Measurements from ENCODE around the gene RBKS.
"Not testable (repeated sequence)": the region's sequence is repeated elsewhere in the genome, so short reads cannot be mapped to it uniquely, and the experiment has no call there.

Gene RBKS

DNA sequence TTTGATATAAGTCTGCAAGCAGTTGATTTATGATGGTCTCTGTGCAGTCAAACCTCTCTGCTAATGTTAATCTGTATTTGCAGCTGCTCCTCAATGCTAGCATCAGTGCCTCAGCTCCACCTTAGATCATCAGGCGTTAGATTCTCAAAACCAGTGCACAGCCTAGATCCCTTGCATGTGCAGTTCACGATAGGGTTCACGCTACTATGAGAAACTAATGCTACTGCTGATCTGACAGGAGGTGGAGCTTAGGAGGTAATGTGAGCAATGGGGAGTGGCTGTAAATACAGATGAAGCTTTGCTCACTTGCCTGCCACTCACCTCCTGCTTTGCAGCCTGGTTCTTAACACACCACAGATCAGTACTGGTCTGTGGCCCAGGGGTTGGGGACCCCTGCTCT is 18.4 kb downstream of the RBKS start:
- no peak for DNase-seq (ENCODE audit: low read depth)

DNA sequence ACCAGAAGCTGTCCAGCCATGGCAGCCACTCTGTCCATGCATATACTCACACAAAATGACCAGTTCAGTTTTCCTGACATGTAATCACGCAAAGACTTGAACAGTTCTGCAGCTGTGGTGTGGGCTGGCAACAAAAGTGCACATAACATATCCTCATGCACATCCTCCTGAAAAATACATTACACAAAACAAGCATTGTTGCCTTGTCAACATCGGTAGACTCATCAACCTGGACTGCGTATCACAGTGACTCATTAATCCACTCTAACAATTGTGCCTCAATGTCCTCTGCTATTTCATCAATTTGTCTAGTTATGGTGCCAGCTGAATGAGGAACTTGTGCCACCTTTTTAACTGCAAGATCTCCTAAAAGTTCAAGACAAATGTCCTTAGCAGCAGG is 19.5 kb downstream of the RBKS start:
- DNase-seq (ENCODE audit: low read depth), result no peak

DNA sequence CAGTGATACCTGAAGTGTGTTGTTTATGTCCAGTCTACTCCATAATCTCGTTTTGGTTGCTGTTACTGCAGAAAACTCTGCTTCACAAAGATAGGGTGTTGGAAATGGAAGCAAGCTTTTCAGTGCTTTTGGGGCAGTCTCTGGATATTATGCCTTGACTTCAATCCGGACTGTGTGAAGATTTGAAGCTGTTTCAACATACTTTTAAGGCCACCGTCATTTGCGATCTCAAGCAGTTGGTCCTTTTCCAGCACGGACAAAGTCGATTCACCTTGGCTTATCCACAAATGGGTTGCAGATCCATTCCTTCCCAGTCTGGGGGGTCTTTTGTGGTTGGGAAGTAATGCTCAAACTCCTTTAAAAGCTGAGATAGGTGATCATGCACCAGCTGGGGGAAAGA is 20.4 kb downstream of the RBKS start:
- DNase-seq (ENCODE audit: low read depth), result no peak

DNA sequence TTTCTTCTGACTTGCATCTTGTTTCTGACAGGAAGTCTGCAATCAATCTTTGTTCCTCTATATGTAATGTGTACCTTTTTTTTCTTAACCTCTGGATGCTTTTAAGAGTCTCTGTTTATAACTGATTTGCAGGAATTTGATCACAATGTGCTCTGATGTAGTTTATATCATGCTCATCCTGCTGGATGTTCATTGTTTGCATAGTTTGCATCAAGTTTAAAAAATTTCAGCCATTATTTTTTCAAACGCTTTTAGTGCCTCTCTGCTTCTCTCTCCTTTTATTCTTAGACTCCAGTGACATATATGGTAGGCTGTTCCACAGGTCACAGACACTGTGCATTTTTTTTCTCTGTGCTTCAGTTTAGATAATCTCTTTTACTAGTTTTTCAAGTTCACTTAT is 23.9 kb downstream of the RBKS start:
- DNase-seq (ENCODE audit: low read depth), result no peak

DNA sequence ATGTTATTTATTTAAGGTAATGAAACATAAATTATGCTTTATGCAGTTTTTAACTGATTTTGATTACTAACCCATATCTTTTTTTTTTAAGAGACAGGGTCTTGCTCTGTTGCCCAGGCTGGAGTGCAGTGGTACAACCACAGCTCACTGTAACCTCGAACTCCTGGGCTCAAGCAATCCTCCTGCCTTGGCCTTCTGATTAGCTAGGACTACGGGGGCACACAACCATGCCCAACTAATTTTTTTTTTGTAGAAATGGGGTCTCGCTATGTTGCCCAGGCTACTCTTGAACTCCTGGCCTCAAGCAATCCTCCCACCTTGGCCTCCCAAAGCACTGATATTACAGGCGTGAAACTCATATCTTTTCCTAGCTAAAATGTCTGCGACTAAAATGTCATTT is 26.2 kb downstream of the RBKS start:
- not testable (repeated sequence) for DNase-seq (ENCODE audit: low read depth)

DNA sequence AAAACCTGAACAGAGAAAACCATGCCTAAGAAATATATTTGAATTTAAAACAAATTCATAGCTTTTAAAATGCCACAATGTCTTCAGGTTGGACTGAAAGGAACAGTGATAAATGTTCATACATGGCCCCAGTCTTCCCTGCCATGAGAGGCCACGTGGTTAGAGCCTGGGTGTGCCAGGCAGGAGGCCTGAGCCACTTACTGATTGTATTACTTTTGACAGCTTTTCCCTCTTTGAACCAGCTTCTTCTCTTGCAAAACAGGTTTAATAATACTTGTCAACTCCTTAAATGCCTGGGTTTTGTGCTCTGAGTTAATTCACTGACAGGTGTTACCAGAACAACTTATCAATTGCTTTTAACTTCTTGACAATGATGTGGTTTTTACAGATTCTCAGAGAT is 27.0 kb downstream of the RBKS start:
- no peak for DNase-seq (ENCODE audit: low read depth)

DNA sequence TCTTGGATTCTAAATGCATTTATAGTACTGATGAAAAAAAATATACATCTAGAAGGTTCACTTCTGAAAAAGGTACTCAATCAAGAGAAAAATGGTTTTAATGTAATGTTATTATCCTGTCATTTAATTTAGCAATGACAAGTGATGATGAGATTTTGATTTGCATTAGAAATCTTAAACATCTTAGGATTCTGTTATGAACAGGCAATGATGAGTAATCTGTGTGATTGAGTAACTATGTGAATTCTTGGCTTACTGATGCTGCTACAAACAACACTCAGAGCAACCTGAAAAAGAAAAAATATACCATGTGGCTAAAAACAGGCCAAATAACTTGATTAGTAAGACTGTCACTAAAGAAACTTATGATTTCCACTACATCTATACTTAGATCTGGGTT is 30.1 kb downstream of the RBKS start:
- DNase-seq (ENCODE audit: low read depth), result no peak

DNA sequence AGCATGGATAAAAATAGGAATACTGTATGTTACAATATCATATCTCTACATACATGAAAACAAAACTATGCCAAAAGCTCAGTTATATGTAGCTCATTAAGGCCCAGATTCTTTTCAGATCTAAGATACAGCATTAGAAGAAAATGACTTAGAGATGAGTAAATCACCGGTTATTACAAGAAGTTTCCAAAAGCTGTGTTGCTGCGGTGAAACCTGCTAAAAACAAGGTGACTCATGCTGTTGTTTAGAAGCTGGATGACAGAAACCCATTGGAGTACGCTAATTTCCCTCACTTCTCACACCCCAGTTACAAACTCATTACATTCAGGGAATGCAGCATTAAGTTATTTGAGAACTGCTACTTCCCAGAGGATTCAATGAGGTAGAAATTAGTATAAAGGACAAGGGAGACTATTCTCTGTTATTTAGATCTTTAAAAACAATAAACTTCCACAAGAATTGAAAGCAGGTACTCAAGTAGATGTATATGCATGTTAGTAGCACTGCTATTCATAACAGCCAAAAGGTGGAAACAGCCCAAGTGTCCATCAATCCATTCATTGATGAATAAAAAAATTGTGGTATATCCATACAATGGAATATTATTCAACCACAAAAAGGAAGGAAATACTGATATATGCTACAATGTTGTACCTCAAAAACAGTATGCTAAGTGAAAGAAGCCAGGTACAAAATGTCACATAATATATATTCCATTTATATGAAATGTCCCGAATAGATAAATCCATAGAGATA is 32.6 kb downstream of the RBKS start:
- no peak for DNase-seq (ENCODE audit: low read depth)

DNA sequence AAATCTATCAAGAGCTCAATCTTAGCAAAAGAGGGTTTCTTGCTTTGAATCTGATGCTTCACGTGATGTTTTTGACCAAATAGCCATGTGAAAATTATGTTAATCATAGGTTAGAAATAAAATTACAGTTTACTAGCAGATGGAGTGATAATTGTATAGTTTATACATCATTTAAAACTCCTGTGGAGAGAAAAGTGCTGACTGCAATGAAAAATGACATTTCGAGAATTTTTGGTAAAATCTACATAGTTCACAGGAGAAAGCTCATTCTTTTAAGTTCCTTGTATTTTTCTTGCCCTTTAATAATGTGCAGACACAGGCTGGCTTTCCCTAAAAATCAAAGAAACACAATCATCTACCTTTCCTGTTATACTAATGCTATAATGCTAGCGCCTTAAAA is 33.2 kb downstream of the RBKS start:
- DNase-seq (ENCODE audit: low read depth), result no peak

DNA sequence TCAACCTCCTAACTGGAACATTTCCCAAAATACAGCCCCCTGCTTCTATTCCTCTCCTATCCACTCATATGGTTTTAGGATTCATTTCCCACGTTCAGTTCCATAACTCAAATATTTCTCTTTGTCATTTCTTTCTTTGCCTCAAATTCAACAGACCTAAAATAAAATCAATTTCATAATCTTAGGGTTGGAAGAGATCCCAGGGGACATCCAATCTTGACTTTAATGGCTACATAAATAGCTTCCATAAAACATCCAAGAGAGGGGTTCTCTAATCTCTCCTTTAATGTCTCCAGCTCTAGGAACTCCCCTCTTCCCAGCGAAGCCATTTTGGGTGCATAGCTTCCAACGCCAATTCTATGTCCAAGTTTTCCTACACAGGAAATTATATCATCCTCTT is 33.8 kb downstream of the RBKS start:
- DNase-seq (ENCODE audit: low read depth), result no peak

DNA sequence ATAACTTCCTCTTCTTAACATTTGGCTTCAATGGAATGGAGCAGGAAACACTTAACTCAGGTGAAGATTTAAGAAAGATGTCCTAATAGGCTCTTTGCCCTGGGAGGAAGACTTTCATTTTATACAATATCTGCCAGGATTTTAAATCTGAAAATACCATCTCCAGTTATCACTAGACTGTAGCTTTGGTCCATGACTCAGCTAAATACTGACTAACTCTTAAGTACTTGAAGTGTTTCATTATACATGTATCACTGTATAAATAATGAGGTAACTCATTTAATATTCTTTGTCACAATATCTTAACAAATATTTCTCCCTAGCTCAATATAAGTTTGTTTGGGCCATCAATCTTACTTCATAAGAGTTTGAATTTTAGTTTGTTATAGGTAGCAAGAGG is 34.7 kb downstream of the RBKS start:
- DNase-seq (ENCODE audit: low read depth), result no peak

DNA sequence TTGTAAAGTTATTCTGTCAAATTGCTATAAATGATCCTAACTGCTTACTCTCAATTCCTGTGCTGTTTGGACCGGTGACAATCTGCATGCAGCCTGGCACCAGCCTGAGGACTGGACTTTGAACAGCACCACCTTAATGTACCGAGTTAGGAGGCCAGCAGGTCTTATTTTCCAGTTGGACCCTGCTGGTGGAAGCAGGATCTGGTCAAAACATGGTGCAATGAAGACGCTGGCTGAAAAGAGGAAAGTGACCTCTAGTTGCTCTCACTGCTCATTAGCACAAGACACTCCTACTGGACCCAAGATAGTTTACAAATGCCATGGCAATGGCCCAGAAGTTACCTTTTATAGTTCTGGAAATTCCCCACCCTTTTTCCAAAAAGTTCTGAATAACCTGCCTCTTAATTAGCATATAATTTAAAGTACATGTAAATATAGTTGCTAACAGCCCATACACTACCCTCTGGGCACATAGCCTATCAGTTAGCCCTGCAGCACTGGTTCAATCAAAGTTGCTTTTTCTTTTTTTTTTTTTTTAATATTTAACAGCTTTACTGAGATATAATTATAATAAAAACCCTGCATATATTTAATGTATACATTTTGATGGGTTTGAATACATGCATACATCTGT is 35.8 kb downstream of the RBKS start:
- DNase-seq (ENCODE audit: low read depth), result no peak

DNA sequence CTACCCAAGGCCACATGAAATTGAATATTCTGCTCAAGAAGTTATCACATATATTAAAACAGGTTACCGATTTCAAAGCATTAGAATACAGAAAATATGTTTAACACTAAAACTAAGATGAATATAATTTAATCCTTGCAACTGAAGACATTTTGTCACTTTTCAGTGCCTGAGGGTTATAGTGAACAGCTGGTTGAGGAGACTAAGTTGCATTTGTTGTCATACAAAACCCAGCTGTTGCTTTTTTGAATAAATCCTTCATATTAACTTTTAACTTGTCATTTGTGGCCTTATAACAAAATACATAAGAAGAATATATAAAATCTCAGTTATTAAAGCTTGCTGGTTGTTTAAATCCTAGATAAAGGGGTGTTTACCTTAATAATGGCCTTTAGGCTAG is 37.5 kb downstream of the RBKS start:
- no peak for DNase-seq (ENCODE audit: low read depth)

DNA sequence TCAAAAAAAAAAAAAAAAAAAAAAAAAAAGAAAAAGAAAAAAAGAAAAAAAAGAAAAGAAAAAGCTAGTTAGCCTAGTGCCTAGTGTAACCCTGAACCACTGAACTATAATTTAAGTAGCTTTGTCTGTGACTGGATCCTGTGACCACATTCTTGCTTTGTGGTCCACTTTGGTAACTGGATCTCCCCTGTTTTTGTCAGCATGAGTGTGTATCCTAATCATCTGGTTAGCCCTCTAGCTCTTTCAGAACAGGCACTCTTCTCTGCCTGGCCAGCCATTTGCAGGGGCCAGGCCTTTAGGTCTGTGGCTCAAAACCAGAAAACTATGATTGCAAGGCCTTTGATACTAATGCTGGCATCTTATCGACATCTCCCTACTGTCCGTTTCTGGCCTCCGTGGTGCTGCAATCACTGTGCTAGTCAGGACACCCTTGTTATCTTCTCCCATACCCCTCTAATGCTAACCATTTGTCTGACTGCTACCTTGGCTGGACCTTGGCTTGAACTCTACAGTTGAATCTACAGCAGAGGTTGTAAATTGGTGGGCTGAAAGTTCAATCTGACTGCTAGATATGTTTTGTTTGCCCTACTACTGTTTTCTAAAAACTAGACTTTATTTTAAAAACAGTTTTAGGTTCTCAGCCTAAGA is 40.5 kb downstream of the RBKS start:
- no peak for DNase-seq (ENCODE audit: low read depth)

DNA sequence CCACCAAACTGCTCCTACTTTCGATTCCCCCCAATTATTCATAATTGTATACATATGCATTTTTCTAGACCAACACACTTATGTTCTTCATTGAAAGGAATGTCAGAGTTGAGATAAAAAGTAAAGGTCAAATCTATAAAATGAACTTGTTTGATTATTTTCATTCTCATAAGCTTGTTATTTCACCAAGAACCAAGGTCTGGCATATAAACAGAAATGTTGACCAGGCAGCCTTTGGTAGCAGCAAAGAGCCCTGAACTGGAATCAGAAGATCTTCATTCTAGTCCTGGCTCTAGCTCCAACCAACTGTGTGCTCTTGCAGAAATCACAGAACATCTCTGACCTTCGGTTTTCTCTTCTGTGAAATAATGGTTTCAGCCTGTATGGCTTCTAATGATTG is 42.9 kb downstream of the RBKS start:
- DNase-seq (ENCODE audit: low read depth), result no peak

DNA sequence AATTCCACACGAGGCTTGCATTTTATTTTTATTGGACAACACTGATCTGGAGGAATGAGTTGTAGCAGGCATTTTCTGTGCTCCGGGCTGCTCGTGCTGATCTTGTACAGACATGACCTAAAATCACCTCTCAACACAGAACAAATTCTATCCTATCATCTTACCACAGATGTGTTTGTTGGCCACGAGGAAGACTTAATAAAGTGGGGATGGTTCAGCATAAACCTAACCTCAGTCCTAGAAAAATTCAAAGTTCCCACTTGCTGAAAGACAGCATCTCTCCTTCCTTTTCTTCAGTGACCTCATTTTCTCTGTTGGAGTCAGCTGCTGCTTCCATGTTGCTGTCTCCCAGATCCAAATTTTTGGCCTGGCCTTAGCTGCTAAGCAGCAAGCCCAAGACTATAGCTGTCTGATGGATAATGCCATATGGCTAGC is 45.3 kb downstream of the RBKS start:
- DNase-seq (ENCODE audit: low read depth), result no peak

DNA sequence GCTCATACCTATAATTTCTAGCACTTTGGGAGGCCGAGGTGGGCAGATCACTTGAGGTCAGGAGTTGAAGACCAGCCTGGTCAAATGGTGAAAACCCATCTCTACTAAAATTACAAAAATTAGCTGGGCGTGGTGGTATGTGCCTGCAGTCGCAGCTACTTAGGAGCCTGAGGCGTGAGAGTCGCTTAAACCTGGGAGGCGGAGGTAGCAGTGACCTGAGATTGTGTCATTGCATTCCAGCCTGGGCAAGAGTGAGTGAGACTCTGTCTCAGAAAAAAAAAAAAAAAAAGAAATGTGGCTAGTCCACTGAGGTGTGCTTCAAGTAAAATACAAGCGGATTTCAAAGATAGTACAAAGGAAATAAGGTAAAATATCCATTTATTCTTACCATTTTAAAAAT is 46.2 kb downstream of the RBKS start:
- no peak for DNase-seq (ENCODE audit: low read depth)

DNA sequence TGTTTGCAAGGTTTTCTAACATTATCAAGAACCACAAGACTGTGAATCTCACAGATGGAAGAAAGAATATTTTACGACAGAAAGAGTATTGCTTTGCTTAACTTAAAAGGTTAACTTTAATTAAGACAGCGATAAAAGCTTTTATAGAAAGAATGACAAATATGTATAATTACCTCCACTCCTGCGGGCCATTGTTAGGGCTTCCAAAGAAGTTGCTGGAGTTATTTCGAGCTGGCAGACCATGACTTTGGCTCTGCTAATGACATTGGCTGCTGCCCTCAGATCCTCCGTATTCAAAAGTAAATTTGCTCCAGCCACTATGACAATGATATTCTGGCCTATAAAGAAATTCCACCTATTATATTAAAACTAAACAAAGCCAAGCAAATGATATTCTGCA is 47.3 kb downstream of the RBKS start:
- no peak for DNase-seq (ENCODE audit: low read depth)

DNA sequence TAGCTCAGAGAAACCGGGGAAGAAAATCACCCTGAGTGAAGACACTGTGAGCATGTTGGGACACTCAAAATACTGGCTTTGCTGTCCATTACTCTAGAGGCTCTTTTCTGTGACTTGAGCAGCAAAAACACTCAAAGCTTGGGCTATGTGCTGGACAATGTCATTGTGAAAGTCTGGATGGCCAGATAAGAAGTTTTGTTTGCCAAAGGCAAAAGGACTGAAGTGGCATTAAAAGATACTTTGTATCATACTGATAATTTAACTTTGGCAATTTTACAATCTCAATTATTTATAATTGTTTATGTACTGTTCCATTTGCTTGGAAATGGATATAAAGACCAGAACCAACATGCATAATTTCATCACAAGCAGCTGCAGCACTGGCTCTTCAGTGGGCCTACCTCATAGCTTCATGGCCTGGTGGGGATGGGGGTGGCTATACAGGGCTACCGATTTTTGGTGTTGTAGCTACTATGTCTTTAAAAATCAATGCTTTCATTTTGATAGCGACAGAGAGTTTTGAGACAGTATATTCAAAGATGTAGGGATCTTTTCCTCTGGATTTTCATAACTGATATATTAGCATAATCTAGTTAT is 51.1 kb downstream of the RBKS start:
- no peak for DNase-seq (ENCODE audit: low read depth)

DNA sequence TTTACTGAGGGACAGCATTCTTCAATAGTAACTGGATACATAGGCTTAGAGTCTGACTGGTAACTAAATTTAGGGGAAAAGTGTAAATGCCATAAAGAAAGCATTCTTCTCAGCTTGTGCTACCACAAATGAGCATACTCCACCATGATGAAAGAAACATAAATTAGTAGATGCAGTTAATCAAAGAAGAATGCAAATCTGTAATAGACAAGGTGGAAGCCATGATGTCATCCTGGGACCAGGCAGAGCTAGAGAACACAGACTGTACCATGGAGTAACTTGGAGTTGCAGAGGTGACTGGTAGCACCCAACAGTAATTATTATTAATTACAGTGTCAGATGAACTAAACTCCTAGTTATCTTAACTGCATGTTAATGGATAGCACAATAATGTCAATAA is 51.7 kb downstream of the RBKS start:
- DNase-seq (ENCODE audit: low read depth), result no peak

DNA sequence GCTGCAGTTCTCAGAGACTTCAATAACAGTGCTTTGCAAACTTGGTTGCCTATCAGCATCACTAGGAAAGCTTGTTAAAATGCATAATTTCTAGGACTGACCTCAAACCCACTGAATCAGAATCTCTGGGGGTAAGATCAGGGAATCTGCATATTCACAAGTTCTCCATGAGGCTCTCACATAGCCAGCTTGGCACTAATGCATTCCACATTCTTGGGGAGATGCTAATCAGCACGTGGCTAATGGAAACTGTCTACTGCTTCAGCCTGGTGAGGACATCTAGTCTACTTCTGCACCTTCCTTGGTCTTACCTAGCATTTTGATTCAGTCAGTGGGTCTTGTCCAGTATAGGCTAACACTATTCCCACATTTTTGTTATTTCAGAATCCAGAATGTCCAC is 56.3 kb downstream of the RBKS start:
- DNase-seq (ENCODE audit: low read depth), result no peak

DNA sequence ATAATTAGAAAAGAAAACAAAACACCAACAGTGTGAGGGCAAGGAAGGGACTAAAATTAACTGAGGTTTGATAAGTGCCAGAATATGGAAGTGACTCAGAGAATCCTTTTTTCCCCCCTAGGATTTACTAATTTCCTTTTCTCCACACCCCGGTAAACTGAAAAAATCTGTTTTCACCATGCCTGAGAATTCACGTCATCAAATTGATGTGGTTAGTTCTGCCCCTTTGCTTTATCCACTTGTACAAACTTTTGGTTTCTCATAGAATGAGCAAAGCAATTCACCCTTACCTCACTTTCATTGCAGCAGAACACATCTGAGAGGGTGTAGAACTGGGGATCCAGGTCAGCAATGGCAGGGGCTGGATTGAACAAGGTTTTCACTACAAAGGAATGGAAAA is 57.8 kb downstream of the RBKS start:
- no peak for DNase-seq (ENCODE audit: low read depth)
